GM10248 (cell line): Measurements from ENCODE around the gene STK38L.

Experiments used
- CTCF ChIA-PET: fragments of 300-600 bp; sonication (Branson Sonifier 250); formaldehyde crosslinking; extraction: SDS; loops from one replicate; lab custom pipeline; 2021; ENCODE audit warnings: antibody characterized with exemption; lab: Yijun Ruan, JAX
- POLR2A ChIA-PET: fragments of 350-650 bp; sonication (Branson Sonifier 250); formaldehyde crosslinking; extraction: SDS; loops from one replicate; lab custom pipeline; 2020; ENCODE audit warnings: antibody characterized with exemption; lab: Yijun Ruan, JAX
- DNase-seq: peaks from one replicate; pipeline ENCODE4 v3.0.0; 2012; ENCODE audit errors: extremely low spot score
- CTCF ChIP-seq: IDR thresholded peaks from 2 replicates; pipeline ENCODE4 v1.5.1; 2012; ENCODE audit warnings: mild to moderate bottlenecking, low read depth; ENCODE audit errors: extremely low read depth, missing control alignments, control extremely low read depth

Gene STK38L

GRCh38 chr12:27236498-27236897 lies 7.6 kb upstream of the STK38L start:
- POLR2A ChIA-PET: interaction anchor here (0.6 kb wide), 1 partner anchor 14 kb away, joined by 6 read pairs; no protein-coding TSS in a partner anchor
- TF ChIP-seq CTCF: no peak
- no peak for DNase-seq
- CTCF ChIA-PET: interaction anchor here (0.8 to 4.2 kb wide), 5 partner anchors 9 to 20 kb away, joined by 3 to 13 read pairs (median 8); no protein-coding TSS in a partner anchor

GRCh38 chr12:27237790-27238771 lies 6.0 kb upstream of the STK38L start:
- DNase-seq: no peak
- TF ChIP-seq CTCF: no peak
- ChIA-PET CTCF (interaction anchor here (1.9 to 4.2 kb wide), 5 partner anchors 10 to 47 kb away, joined by 4 to 16 read pairs (median 8); no protein-coding TSS in a partner anchor), POLR2A (no interaction called here)

GRCh38 chr12:27243006-27243405 lies 1.1 kb upstream of the STK38L start:
- DNase-seq: no peak
- ChIA-PET CTCF (interaction anchor here (0.8 to 2.5 kb wide), 9 partner anchors 8 to 101 kb away, joined by 3 to 13 read pairs (median 4); no protein-coding TSS in a partner anchor), POLR2A (interaction anchor here (0.9 kb wide), 1 partner anchor 35 kb away, joined by 3 read pairs; no protein-coding TSS in a partner anchor)
- no peak for TF ChIP-seq CTCF

GRCh38 chr12:27244689-27245488 lies 803 bp downstream of the STK38L start:
- no peak for DNase-seq
- POLR2A ChIA-PET: interaction anchor here (0.8 to 1.2 kb wide), 3 partner anchors 23 to 229 kb away, joined by 3 to 6 read pairs (median 4); no protein-coding TSS in a partner anchor
- no peak for TF ChIP-seq CTCF
- CTCF ChIA-PET: interaction anchor here (0.9 to 2.5 kb wide), 9 partner anchors 9 to 231 kb away, joined by 3 to 13 read pairs (median 5); partner anchors contain the start of gene TM7SF3

- DNase-seq: no peak
- CTCF ChIA-PET: interaction anchor here (1.5 to 2.8 kb wide), 3 partner anchors 9 to 59 kb away, joined by 5 to 8 read pairs (median 7); no protein-coding TSS in a partner anchor
- no peak for TF ChIP-seq CTCF
- POLR2A ChIA-PET: interaction anchor here (0.6 kb wide), 1 partner anchor 28 kb away, joined by 3 read pairs; no protein-coding TSS in a partner anchor
Observed at GRCh38 chr12:27246141-27246540, 2.1 kb downstream of the STK38L start.
